BJ (cell line): Measurements from ENCODE around the gene PUM1. TPM values are rescaled to one million over a fixed set of nuclear protein-coding genes. Genes with fewer than 3 reads are reported as not detected.

ENCODE experiments used
- CTCF ChIA-PET: fragments of 350-600 bp; formaldehyde crosslinking; extraction: SDS; loops from one replicate; lab custom pipeline; 2021; ENCODE audit warnings: antibody characterized with exemption, inconsistent platforms; lab: Yijun Ruan, JAX
- POLR2A ChIA-PET: fragments of 300-600 bp; sonication (Branson Sonifier 250); formaldehyde crosslinking; extraction: SDS; loops from one replicate; lab custom pipeline; 2021; ENCODE audit warnings: antibody characterized with exemption; lab: Charles Lee
- DNase-seq: peaks from one replicate; pipeline ENCODE4 v3.0.0-alpha.2; 2011; ENCODE audit warnings: low read depth
- H3K27me3 ChIP-seq: 2 replicates; pipeline ENCODE4 v1.6.0; 2011; ENCODE audit warnings: low read length; ENCODE audit not compliant: control insufficient read depth, insufficient read depth
- H3K36me3 ChIP-seq: 2 replicates; pipeline ENCODE4 v1.5.1; 2011; ENCODE audit warnings: low read length; ENCODE audit not compliant: control insufficient read depth, insufficient read depth
- H3K4me3 ChIP-seq: 2 replicates; pipeline ENCODE4 v1.5.1; 2011; ENCODE audit warnings: low read depth, mild to moderate bottlenecking, control low read depth, low read length
- CTCF ChIP-seq: IDR thresholded peaks from 2 replicates; pipeline ENCODE4 v1.5.1; 2011; ENCODE audit warnings: low read depth, mild to moderate bottlenecking, control low read depth, inconsistent platforms, low read length, moderate library complexity; ENCODE audit not compliant: insufficient read depth
- polyA plus RNA-seq: library from polyadenylated mRNA; depleted of rRNA; stranded (reverse); fragments of >200 nt; gene quantifications from 2 replicates; pipeline ENCODE4 v1.2.3, GENCODE V29; 2011

The PUM1 gene
- polyA plus RNA-seq, 1 experiment, result 66.9 TPM

DNA sequence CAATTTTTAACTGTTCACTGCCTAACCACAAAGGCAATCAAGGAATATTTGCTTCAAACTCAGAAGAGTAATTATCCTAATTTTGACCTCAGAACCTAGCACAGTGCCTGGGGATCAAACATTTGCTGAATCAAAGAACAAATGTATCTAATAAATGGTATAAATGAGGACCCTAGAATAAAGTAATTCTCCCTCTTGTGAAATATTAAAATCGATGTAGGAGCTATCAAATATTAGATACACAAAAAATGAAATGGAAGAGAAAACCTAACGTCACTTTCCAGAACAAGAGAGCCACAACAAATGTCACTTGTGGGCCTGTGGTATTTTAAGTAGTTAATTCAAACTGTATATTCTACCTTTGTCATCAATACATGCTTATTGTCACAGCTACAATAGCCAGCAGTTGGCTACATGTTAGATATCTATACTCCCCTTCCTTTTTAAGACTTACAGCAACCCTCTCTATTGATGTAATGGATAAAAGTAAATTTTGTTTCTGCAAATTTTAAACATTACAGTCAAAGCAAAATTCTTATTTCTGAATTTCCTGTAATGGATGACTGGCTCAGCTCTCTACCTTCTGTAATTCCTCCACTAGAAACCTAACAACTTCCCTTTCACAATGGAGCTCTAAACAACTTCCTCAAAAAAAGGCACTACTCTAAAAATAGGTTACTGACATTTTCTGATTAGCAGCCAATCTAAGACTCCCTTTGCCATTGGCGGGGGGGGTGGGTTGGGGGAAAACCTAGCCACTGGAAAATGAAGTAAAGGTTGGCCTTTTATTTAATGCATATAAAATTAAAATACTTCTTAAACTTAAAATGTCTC, 37.6 kb downstream of the PUM1 start:
- no peak for TF ChIP-seq CTCF
- Histone ChIP-seq H3K4me3 (no peak overlapping the region), H3K27me3 (no peaks in the 10 kb centered on the region), H3K36me3 (no peaks in the 10 kb centered on the region; the same call in 1 of the 2 replicates)
- ChIA-PET CTCF (interaction anchor here (0.7 kb wide), 1 partner anchor 17 kb away, joined by 3 read pairs; no protein-coding TSS in a partner anchor), POLR2A (interaction anchor here (0.6 kb wide), 1 partner anchor 347 kb away, joined by 8 read pairs; no protein-coding TSS in a partner anchor)
- DNase-seq, result no peak

DNA sequence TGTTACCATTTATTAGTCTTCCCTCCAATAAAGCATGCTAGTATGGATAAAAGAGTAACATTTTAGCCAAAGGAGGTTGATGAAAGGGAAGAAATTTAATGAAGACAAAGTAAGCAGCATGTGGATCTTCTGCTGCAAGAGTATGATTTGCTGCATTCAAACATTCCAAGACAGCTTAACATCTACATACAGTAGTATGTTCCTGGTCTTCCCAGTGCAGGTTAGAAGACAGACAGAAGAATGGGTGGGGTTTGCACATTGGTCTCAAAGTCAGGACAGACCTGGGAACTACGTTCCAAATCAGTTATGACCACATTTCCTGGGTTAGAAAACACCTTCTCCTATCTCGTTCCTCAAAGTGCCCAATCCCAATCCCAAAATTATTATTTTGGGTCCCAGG, 43.3 kb downstream of the PUM1 start:
- Histone ChIP-seq H3K27me3 (no peaks in the 10 kb centered on the region), H3K36me3 (no peaks in the 10 kb centered on the region), H3K4me3 (no peak overlapping the region)
- ChIA-PET POLR2A (no interaction called here), CTCF (interaction anchor here (1.6 kb wide), 1 partner anchor 9 kb away, joined by 5 read pairs; no protein-coding TSS in a partner anchor)
- no peak for TF ChIP-seq CTCF
- DNase-seq, result no peak

- TF ChIP-seq CTCF, result no peak
- Histone ChIP-seq H3K4me3 (no peak overlapping the region), H3K36me3 (no peaks in the 10 kb centered on the region), H3K27me3 (no peaks in the 10 kb centered on the region)
- CTCF ChIA-PET, result interaction anchor here (1.5 kb wide), 1 partner anchor 9 kb away, joined by 6 read pairs; no protein-coding TSS in a partner anchor
- no peak for DNase-seq
- POLR2A ChIA-PET, result no interaction called here
Measured at GRCh38 chr1:31020007-31020790, 45.3 kb downstream of the PUM1 start.

GRCh38 chr1:31019401-31019800, 46.1 kb downstream of the PUM1 start:
- TF ChIP-seq CTCF, result no peak
- no peak for DNase-seq
- ChIA-PET CTCF (no interaction called here), POLR2A (no interaction called here)
- no peaks in the 10 kb centered on the region for H3K27me3 ChIP-seq
- H3K36me3 ChIP-seq, result no peaks in the 10 kb centered on the region
- no peak overlapping the region for H3K4me3 ChIP-seq

DNA sequence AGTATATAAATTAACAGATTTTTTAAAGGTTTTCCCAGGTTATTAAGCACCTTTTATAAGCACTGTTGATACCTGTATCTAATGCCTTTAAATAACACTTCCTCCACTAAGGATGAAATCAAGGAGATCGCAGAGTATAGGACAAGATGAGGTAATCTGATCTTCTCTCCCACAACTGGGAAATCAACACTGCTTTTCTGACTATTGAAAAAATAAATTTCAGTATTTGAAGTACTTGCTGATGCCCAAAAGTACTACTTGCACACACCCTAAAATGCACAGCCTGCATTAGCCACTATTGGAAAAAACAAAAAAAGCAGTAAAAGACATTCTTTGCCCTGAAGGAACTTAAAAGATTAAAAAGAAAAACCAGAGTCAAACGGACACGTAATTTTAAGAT, 48.6 kb downstream of the PUM1 start:
- Histone ChIP-seq H3K36me3 (no peaks in the 10 kb centered on the region), H3K4me3 (no peak overlapping the region), H3K27me3 (no peaks in the 10 kb centered on the region)
- ChIA-PET CTCF (no interaction called here), POLR2A (no interaction called here)
- TF ChIP-seq CTCF, result no peak
- no peak for DNase-seq
